ENCODE results near the gene EVX1. TPM values are rescaled to one million over a fixed set of nuclear protein-coding genes. Genes with fewer than 3 reads are reported as not detected.

EVX1 gene
- total RNA-seq, 1 experiment from 2014 or later = not detected

DNA sequence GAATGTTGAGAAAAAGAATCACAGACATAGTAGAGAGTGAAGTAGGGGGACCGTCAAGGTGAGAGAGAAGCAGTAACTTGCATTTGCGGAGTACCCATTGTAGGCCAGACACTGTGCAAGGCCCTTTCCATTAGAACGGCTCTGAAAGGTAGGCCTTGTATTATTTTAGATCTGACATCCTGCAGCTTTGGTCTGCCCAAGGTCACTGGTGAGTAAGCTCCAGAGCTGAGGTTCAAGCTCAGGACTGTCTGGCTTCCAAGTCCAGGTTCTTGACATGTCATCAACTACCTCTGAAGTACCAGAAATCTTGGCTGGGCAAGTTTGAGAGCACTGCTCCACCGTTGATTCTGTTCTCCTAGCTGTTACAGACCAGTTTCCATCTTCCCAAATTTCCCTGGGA is 13.2 kb upstream of the EVX1 start:
- no peak overlapping the region for H3K23ac ChIP-seq (ENCODE audit: insufficient read length, low read depth, low read length)
- H2BK12ac ChIP-seq (ENCODE audit: insufficient read length, low read depth, low read length) = no peak overlapping the region
- no peak overlapping the region for H2AFZ ChIP-seq (ENCODE audit: low read length)
- H3K4ac ChIP-seq (ENCODE audit: low read depth, low read length) = no peak overlapping the region
- no peak overlapping the region for H3K9ac ChIP-seq (ENCODE audit: extremely low read depth, insufficient read length, low read length)
- H4K8ac ChIP-seq (replicated peaks; ENCODE audit: insufficient read length, low read depth, low read length) = no peak overlapping the region
- H3K9me3 Mint-ChIP-seq = no peaks in the 10 kb centered on the region
- no peaks in the 10 kb centered on the region for H4K20me1 ChIP-seq (ENCODE audit: control insufficient read depth, insufficient read depth, insufficient read length)
- H2BK120ac ChIP-seq (ENCODE audit: low read depth, low read length, poor library complexity, severe bottlenecking) = no peak overlapping the region
- peaks cover 2 to 4% of the 10 kb centered on the region in 2 experiments for H3K4me1 Mint-ChIP-seq
- peaks cover 52% of the 10 kb centered on the region for H3K27me3 ChIP-seq (ENCODE audit: insufficient read depth, low read length)
- H3K27ac ChIP-seq (ENCODE audit: insufficient read length, low read depth, low read length) = no peak overlapping the region
- no peak overlapping the region for H3T11ph ChIP-seq (ENCODE audit: low read length)
- no peak overlapping the region for H4K91ac ChIP-seq (ENCODE audit: insufficient read length, low read depth, low read length)
- H3K56ac ChIP-seq (ENCODE audit: insufficient read length, low read depth, low read length) = no peak overlapping the region
- no peak overlapping the region for H3K27ac Mint-ChIP-seq
- no peak for DNase-seq
- H2BK20ac ChIP-seq (ENCODE audit: low read depth, low read length, poor library complexity, severe bottlenecking) = no peak overlapping the region
- H3K14ac ChIP-seq (ENCODE audit: insufficient read depth, low read length) = no peak overlapping the region
- H2BK5ac ChIP-seq (ENCODE audit: insufficient read length, low read length) = no peak overlapping the region
- peaks cover 0 to 2% (median 0%) of the 10 kb centered on the region in 3 experiments; a peak in 2 of 7 replicates for H3K36me3 Mint-ChIP-seq (ENCODE audit: insufficient read depth in 1 of 3, low read depth in 3 of 3)
- no peak overlapping the region for H2BK15ac ChIP-seq (ENCODE audit: low read depth, low read length)
- H4K5ac ChIP-seq (ENCODE audit: insufficient read length, low read depth, low read length) = no peak overlapping the region
- peaks cover 98% of the 10 kb centered on the region for H3K27me3 Mint-ChIP-seq (ENCODE audit: low read depth)
- no peaks in the 10 kb centered on the region; the same call in 1 of the 2 replicates for H3K4me1 ChIP-seq (ENCODE audit: insufficient read depth, low read length)
- no peaks in the 10 kb centered on the region for H3K9me3 ChIP-seq (ENCODE audit: control insufficient read depth, low read depth, low read length)
- no peak overlapping the region for H3K18ac ChIP-seq (ENCODE audit: insufficient read length, low read depth, low read length)
- H3K79me1 ChIP-seq (ENCODE audit: insufficient read depth, low read depth, low read length, poor library complexity, severe bottlenecking) = no peaks in the 10 kb centered on the region
- H3K79me2 ChIP-seq (ENCODE audit: insufficient read depth, low read length) = no peaks in the 10 kb centered on the region
- no peak overlapping the region for H3K4me3 Mint-ChIP-seq
- no peak for TF ChIP-seq CTCF (conservative IDR thresholded peaks at IDR 0.05)
- H3K4me2 ChIP-seq (ENCODE audit: insufficient read depth, insufficient read length, low read length) = no peak overlapping the region
- peaks cover 3% of the 10 kb centered on the region for H3K23me2 ChIP-seq (ENCODE audit: insufficient read length, low read depth, low read length, poor library complexity, severe bottlenecking)
- WGBS (ENCODE audit: extremely low coverage, insufficient read length, low lambda C conversion rate) = no CpG with 5 or more reads among the region's 4 CpGs
- no peak overlapping the region for H2AK5ac ChIP-seq (ENCODE audit: insufficient read length, low read length)
